Retina (tissue), 1 donor: ENCODE data around the gene RNF214.
A peak's percentile ranks its signal among the peaks of the same experiment; 100 is the strongest.
"Not testable (repeated sequence)": the region's sequence is repeated elsewhere in the genome, so short reads cannot be mapped to it uniquely, and the experiment has no call there.

ENCODE experiments used
- DNase-seq: peaks from one replicate; pipeline ENCODE4 v3.0.0-alpha.2; 2016

RNF214 gene

DNA sequence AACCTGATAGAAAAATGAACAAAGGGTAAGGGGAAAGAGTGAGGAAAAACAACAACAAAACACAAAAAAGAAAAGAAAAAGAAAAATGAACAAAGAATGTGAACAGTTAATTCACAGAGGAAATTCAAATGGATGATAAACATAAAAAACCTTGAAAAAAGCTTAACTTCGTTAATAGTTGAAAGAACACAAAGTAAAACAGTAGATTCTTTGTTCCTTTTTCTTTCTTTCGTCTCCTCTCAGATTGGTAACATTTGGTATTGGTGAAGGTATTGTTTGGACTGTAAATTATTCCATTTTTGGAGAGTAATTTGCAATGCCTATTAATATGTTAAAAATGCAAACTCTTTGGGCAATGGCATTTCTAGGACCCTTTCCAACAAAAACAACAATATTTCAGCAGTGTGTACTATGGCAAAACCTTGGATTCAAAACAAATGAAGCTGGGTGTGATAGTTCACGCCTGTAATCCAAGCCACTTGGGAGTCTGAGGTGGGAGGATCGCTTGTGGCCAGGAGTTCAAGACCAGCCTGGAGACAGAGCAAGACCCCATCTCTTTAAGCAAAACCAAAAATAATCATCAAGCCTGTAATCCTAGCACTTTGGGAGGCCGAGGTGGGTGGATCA is 86.9 kb downstream of the RNF214 start:
- no peak for DNase-seq

DNA sequence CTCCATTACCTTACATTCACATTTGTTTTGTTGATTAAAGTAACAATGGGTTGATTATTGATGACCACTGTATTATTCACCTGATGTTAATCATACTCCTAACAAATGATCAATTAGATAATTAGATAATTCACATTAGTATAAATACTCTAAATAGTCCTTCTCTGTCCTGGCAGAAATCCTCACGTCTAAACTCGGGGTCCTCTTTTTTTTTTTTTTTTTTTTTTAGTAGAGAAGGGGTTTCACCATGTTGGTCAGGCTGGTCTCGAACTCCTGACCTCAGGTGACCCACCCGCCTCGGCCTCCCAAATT is 94.7 kb downstream of the RNF214 start:
- DNase-seq: not testable (repeated sequence)

DNA sequence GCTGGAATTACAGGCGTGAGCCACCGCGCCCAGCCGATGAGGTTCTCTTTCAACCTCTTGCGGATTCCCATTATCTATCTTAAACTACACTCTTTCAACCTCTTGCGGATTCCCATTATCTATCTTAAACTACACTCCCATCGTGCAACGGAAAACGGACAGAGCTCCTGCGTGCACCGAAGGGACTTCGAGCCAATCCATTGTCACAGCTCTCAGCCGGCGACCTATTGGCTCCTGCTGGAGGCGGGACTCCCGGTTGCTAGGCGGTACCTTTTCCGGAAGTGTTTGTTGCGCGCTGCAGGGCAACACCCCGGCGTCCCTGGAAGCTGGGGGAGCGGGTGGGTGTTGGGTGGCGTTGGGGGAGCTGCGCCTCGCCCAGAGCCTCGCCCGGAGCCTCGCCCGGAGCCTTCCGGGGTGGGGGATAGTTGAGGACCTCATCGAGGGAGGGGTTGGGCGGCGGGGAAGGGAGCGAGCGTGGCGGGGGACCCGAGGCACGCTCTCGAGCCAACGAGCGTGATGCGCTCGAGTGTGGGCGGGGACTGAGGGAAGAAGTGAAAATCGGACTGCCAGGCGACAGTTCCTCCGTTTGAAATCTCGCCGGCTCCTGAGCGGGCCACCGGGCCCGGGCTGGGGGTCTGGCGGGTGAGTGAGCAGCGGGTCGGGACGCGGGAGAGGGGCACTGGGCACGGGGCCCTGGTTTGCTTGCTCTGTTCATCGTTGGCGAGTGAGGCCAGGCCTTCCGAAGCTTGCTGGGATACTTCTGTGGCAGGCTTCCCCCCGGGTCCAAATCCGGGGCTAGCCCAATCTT is 95.3 kb downstream of the RNF214 start, which contains the start of gene CEP164:
CEP164 (plus strand) TSS at position 288 of the 808 bp plus-strand sequence. CDS start 10,733 bp downstream, outside the sequence.
- DNase-seq: peak; percentile 91

DNA sequence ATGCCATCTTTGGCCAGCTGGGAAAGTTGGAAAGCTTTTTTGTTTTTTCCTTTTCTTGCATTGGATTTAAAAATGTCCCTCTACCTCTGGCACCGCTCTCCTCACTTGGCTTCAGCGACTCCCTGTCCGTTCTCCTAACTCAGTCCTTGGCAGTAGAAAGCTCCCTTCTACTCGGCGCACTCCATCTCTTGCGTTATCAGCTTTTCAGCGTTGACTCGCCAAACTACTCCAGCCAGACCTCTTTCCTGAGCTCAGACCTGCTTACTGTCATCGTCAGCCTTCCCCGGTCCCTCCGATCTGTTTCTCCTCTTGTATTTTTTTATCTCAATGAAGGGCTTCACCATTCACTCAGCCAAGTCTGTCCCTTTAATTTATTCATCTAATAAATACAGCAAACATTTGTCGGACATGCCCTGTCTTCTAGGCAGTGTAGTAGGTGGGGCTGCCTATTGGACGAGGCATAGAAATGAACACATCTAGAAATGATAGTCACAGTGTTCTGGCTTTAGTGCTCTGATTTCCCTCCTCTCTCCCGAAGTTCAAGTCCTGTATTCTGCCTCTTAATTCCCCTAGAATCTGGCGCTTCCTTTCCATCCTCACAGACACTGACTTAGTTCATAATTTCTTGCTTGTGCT is 96.0 kb downstream of the RNF214 start:
- DNase-seq: no peak

DNA sequence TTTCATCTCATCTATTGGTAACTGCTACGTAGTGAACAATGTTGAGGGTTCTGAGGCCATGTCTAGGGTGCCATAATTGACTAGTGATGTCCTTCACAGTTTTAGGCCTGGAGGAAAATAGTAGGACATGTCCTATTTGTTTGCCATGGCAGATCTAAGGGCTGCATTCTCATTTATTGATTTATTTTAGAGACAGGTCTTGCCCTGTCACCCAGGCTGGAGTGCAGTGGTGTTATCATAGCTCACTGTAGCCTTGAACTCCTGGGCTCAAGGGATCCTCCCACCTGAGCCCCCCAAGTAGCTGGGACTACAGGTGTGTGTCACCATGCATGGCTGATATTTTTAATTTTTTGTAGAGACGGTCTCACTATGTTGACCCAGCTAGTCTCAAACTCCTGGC is 100.4 kb downstream of the RNF214 start:
- no peak for DNase-seq

DNA sequence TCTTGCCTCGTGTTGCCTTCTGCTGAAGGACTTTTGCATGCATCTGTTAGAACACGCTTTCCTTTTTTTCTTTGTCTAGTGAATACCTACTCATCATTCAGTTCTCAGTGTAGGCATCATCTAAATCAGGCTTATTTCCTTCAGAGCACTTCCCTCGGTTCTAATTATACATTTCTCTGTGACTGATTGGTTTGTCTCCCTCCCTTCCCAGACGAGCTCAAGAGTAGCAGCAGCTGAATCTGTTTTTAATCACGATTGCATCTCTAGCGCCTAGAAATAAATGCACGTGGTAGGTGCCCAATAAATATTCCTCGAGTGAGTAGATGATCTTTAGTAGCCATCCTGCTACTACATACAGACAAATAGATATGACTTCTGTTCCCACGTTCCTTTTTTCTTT is 101.4 kb downstream of the RNF214 start:
- DNase-seq: no peak

DNA sequence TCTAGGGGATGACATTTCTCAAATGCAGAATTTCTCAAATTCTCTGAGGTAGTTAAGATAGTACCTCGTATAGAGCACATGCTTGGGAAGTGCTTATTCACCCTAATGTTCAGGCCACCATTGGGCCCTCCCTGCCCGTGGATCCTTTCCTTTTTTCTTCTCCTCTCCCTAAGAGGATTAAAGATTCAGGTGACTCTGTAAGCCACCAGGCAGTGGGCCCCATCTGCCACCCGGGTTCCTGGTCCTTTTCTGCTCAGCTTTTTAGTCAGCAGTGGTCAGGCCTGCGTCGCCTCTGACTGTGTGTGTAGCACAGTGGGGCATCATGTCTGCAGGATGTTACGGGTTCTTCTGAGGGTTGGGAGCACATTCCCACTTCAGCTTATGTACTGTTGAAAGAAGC is 102.4 kb downstream of the RNF214 start:
- no peak for DNase-seq

DNA sequence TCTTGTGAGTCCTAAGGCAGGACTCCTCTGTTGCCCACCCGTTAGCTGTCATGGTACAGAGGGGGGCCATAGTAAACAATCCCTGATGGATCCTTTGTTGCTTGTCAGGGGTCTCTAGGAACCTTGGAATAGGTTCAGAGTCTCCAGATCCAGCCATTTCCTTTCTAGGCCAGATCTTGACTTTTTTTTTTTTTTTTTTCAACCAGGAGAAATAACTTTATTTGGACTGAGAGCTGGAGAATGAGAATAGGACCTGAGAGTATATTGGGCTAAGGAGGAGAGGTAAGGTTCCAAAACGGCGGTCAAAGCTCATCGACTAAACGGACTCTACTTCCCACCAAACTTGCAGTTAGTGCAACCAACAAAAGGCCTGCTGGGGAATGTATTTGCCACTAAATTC is 102.9 kb downstream of the RNF214 start:
- DNase-seq: no peak
